Activated CD8-positive, alpha-beta memory T cell treated with anti-CD3 and anti-CD28 coated beads for 48 hours (primary cell): Measurements from ENCODE around the gene KISS1.
"Not testable (repeated sequence)": the region's sequence is repeated elsewhere in the genome, so short reads cannot be mapped to it uniquely, and the experiment has no call there.

Source experiments
- DNase-seq, 3 experiments: peaks; one replicate each; pipeline ENCODE4 v3.0.0-alpha.2; 2020; ENCODE audit warnings: low read depth in 2 of 3, low spot score in 2 of 3

The KISS1 gene, protein sequence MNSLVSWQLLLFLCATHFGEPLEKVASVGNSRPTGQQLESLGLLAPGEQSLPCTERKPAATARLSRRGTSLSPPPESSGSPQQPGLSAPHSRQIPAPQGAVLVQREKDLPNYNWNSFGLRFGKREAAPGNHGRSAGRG

GRCh38 chr1:204196068-204196795 lies at the start of gene KISS1:
TSS of gene KISS1 (minus strand) at chr1:204196491. CDS start at chr1:204192876, 3,615 bp downstream.
- DNase-seq = no peak

DNA sequence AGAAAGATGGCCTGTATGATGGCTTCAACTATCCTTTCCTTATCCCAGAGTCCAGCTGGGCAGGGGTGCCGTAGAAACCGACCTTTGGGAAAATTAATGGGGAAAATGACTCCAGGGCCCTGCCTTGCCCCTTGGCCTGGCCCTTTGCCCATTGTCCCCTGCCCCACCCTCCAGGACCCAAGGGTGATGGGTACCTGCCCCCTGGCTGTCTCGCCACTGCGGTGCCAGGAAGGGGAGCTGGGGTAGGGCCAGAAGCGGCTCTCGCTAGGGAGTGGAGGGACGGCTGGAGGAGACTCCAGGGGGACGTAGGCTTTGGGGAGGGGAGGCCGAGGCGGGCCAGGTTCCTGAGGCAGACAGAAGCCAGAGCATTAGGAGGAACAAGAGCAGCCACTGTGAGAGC lies 46.6 kb upstream of the KISS1 start:
- no peak for DNase-seq

DNA sequence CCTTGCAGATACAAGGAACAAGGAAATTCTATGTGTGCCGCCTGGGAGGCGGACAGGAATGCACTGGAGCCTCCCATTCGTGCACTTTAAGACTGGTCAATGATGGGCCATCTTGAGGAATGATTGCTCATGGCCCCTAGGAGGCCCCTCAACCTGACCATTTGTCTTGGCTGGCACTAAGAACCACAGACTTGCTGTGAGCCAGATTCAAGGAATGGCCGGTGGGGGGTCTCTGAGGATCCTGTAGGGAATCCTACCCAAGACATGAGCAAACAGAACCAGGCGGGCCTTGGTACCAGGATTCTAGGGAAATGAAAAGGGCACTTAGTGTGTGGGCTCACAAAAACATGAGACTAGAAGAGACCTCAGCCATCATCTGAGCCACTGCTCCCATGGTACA lies 45.6 kb upstream of the KISS1 start:
- DNase-seq = no peak

DNA sequence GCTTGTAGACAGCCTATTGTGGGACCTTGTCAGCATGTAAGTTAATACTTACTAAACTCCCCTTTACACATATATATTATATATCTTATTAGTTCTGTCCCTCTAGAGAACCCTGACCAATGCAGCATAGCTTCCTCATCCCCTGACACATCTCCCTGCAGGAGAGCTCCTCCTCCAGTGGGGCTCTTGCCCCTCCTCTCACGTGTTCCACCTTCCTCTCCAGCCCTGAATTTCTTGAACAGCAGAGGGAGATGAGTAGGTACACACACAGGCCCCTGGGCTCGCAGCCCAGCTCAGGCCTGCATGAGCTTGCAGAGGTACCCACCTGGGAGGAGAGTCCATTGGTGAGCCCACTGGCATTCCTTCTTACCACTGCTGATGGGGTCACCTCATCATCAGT lies 44.8 kb upstream of the KISS1 start:
- no peak for DNase-seq

DNA sequence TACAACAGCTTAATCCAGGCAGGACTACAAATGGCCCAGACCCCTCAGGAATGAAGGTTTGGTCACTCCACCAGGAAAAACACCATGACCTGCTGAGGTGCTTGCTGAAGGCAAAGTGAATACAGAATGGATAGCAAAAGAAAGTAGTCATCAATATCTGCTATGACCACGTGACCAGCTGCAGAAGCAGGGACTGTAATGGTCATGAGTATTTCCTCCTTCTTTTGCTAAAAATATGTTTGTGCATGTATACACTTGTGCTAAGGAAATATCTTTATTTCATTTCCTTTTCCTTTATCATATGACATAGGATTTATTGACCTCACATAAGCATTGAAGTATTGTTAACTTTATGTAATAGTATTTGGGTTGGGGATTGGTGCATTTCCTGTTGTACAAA lies 43.9 kb upstream of the KISS1 start:
- no peak for DNase-seq

DNA sequence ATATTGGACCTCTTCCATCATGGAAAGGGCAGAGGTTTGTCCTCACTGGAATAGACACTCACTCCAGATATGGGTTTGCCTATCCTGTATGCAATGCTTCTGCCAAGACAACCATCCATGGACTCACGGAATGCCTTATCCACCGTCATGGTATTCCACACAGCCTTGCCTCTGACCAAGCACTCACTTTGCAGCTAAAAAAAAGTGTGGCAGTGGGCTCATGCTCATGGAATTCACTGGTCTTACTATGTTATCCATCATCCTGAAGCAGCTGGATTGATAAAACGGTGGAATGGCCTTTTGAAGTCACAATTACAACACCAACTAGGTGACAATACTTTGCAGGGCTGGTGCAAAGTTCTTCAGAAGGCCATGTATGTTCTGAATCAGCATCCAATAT lies 43.1 kb upstream of the KISS1 start:
- not testable (repeated sequence) for DNase-seq

DNA sequence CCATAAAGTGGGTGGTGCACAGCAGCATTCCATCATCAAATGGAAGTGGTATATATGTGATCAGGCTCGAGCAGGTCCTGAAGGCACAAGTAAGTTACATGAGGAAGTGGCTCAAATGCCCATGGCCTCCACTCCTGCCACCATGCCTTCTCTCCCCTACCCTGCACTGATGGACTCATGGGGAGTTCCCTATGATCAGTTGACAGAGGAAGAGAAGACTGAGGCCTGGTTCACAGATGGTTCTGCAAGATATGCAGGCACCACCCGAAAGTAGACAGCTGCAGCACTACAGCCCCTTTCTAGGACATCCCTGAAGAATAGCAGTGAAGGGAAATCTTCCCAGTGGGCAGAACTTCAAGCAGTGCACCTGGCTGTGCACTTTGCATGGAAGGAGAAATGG lies 42.2 kb upstream of the KISS1 start:
- DNase-seq = not testable (repeated sequence)

GRCh38 chr1:204237515-204237914 lies 41.2 kb upstream of the KISS1 start:
- DNase-seq = not testable (repeated sequence)

- no peak for DNase-seq
Observed at GRCh38 chr1:204232526-204232925, 36.2 kb upstream of the KISS1 start.

GRCh38 chr1:204230211-204230610 lies 33.9 kb upstream of the KISS1 start:
- no peak for DNase-seq

DNA sequence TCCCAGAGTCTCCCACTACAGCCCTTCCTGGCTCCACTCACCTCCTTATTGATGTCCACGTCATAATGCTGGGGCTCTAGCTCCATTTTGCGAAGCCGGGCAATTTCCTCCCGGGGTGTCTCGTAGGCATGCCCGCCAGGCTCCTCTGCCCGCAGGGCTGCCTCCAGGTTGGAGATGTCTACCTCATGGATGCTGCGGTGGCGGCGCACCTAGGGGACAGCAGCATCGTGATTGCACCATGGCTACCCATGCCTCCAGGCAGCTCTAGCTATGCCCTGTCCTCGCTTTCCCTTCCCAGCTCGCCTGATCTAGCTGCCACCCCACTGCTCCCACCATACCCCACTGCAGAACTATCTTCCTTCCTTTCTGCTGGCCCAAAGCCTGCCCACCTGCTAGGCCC lies 32.6 kb upstream of the KISS1 start:
- DNase-seq = no peak

GRCh38 chr1:204227996-204228785 lies 31.9 kb upstream of the KISS1 start:
- DNase-seq = no peak

GRCh38 chr1:204227351-204227750 lies 31.1 kb upstream of the KISS1 start:
- DNase-seq = no peak

- DNase-seq = no peak
Observed at GRCh38 chr1:204225841-204226735, 29.8 kb upstream of the KISS1 start.

- no peak for DNase-seq
Observed at GRCh38 chr1:204224655-204225054, 28.4 kb upstream of the KISS1 start.

DNA sequence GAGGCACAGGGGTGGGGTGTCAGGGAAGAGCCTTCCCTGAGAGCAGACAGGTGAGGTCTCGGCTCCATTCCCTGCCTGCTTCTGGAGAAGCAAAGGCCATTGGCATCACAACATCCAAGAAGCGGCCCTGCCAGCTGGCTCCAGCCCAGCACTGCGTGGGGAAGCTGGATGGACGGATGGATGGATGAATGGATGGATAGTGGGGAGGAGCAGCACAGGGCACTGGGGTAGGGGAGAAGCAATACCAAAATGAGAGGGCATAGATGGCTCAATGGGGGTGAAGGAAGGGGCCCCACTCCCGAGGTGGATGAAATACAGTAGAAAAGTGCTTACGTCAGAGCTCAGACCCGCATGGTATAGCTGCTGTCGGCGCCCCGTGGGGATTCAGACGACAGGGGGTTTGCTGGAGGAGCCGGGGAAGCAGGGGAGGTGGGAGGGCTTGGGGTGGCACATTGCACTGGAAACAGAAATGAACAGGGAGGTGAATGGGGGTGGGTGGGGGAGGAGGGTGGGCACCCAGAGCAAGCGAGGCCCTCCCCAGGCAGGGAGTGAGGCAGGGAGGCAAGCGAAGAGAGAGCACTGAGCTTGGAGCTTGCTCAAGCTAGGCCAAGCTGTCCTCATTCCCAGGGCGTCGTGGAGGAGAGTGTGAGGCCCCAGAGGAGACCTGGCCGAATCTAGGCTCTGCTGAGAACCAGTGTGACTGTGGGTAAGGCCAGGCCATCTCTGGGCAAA lies 27.0 kb upstream of the KISS1 start:
- DNase-seq = no peak

- no peak for DNase-seq
Observed at GRCh38 chr1:204222764-204223055, 26.4 kb upstream of the KISS1 start.

GRCh38 chr1:204222006-204222763 lies 25.9 kb upstream of the KISS1 start:
- no peak for DNase-seq

GRCh38 chr1:204221271-204221670 lies 25.0 kb upstream of the KISS1 start:
- no peak for DNase-seq

DNA sequence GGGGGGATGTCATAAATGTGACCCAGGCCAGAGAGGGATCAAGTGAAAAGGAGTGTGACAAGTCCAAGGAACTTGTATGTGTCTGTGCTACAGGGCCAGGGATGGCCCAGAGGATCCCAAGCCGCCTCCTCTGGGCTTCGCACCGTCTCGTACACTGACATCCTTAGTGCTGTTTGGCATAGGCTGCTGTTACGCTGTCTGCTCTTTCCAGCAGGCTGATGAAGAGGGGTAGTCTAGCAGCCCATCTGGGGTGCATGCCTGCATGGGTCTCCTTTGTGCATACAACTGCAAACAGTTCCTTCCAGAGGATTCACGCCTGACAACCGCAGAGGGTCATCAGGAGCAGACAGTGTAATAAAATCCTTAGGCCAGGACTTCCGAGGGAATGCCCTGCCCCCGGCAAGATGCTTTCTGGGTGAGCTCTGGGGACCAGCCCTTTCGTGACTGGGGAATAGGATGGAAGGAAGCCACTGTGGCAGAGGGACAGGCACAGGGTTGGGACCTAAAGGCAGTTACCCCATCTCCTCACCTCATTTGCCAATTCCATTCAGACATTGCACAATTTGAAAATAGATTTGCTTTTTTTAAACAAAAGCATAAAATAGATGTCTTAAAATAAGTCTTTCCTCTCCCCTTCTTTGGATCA lies 23.8 kb upstream of the KISS1 start:
- no peak for DNase-seq
